ENCODE results near the gene CAPRIN2.

CAPRIN2 gene

DNA sequence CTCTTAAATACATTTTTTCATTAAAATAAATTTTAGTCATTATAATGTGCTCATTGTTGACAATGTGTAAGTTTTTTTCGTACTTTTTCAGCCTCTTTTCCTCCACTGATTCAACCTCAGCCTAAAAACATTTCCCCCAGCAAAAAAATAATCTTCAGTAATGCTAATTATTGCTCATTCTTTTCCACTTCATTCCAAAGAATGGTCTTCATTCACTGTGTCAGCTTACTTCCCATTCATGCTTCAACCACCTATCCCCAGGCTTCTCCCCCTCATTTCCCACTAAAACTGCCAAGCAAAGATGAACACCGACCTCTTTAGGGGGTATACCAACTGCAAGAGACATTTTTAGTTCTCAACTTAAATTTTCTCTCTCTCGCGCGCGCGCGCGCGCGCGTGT is 56.4 kb downstream of the CAPRIN2 start:
- DNase-seq: no peak

DNA sequence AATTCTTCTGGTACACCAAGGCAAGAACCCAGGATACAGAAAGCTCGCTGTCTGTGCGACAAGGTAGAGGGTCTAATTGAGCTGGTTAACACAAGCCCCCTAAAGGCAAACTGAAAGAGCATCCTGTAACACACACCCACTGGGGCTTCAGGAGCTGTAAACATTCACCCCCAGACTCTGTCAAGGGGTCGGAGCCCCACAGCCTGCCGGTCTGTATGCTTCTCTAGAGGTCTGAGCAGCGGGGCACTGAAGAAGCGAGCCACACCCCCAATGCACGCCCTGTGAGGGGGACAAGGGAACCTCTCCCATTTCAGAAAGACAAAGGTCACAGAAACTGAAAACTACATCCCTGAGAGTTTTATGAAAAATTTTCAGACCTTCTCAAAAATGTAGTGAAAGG is 57.8 kb downstream of the CAPRIN2 start:
- DNase-seq: no peak

DNA sequence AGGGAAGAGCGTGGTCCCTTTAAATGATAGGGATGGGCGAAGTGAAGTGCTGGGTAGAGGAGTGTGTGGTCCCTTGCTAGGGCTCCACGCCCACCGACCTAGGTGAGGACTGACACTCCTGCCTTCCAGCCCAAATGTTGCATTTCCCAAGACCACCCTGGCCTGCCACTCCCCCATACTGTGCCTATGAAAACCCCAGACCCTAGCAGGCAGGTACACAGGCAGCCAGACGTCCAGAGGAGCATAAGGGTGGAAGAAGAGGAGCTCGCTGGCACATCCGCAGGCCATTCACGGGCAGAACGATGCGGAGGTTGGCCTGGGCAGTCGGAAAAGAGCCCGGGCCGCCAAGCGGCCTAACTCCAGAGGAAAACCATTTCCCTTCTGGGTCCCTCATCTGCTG is 58.3 kb downstream of the CAPRIN2 start:
- DNase-seq: no peak

GRCh38 chr12:30696103-30696408 is 58.7 kb downstream of the CAPRIN2 start:
- DNase-seq: no peak

- DNase-seq: peak; percentile 92
These were observed 59.3 kb downstream of the CAPRIN2 start, which contains the start of gene IPO8 for GRCh38 chr12:30695199-30696102. TSS of gene IPO8 (minus strand) at chr12:30695869. CDS start at chr12:30695647, 222 bp downstream.

- DNase-seq: peak; percentile 10
These were observed 60.1 kb downstream of the CAPRIN2 start for GRCh38 chr12:30694412-30695198.

- DNase-seq: no peak
These were observed 62.3 kb downstream of the CAPRIN2 start for GRCh38 chr12:30692470-30692869.

GRCh38 chr12:30691122-30691879 is 63.5 kb downstream of the CAPRIN2 start:
- no peak for DNase-seq

DNA sequence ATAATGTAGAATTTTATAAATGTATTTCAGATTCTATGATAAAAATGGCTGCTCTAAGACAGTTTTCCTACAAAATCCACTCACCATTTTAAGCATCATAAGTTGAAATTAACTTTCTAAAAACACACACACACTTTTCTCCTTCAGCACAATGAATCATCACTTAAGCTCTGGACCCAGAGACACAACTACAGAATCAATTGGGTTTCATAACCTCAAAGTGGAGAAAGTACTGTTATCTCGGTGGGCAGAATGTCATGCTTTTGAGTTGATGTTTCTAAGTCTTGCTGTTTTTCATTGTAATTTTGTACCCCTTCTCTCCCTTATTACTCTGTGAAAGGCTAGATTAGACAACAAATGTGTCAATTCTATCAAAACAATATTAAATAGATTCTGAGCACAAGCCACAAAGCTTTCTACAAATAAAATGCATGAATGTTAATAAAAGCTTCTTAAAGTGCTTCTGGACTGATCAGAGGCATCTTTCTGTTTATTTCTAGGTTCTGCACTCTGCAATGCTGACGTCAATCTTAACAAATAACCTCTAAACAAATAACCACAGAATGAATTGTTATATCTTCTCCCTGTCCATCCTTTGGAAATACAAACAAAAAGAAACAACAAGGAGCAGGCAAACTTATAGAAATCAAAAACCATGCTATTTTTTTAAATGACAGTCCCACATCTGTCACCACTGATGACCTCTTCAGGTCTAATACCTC is 67.3 kb downstream of the CAPRIN2 start:
- DNase-seq: no peak

GRCh38 chr12:30679241-30679640 is 75.5 kb downstream of the CAPRIN2 start:
- peak; percentile 68 for DNase-seq

DNA sequence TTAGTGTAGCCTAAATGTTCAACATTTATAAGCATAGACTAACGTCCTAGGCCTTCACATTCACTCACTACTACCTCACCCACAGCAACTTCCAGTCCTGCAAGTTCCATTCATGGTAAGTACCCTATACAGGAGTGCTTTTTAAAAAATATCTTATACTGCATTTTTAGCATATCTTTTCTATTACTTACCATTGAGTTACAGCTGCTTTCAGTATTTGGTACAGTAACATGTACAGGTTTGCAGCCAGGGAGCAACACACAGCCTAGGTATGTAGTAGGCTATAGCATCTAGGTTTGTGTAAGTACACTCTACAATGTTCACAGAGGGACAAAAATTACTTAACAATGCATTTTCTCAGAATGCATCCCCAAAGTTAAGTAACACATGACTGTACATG is 76.5 kb downstream of the CAPRIN2 start:
- no peak for DNase-seq

DNA sequence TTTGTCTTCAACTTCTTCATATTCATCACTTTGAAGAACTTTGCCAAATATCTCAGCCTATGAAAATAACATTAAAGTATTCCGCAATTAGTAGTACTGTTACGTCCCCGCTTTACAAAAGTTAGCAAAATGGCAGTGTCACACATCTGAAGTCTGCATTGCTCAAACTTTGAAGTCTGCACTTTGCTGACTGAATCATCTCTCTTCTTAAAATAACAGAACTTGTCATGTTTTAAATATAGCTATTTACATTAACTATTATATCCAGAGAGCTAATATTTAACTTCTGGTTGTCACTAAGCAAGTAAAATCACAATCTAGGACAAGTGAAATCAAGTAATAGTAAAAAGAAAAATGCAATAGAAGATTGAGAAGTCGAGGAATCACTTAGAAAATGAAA is 93.5 kb downstream of the CAPRIN2 start:
- DNase-seq: no peak

All from inflammatory macrophage treated with lipopolysaccharide for 4 hours (primary cell).